Measurements from ENCODE around the gene KCNQ1OT1. TPM values are rescaled to one million over a fixed set of nuclear protein-coding genes. Genes with fewer than 3 reads are reported as not detected.

The KCNQ1OT1 gene
- total RNA-seq, 4 donors from 2014 or later = 1.8 to 6.8 (median 3.9) TPM

GRCh38 chr11:2735053-2735589 is 35.3 kb upstream of the KCNQ1OT1 start:
- TF ChIP-seq, protein P1, sequence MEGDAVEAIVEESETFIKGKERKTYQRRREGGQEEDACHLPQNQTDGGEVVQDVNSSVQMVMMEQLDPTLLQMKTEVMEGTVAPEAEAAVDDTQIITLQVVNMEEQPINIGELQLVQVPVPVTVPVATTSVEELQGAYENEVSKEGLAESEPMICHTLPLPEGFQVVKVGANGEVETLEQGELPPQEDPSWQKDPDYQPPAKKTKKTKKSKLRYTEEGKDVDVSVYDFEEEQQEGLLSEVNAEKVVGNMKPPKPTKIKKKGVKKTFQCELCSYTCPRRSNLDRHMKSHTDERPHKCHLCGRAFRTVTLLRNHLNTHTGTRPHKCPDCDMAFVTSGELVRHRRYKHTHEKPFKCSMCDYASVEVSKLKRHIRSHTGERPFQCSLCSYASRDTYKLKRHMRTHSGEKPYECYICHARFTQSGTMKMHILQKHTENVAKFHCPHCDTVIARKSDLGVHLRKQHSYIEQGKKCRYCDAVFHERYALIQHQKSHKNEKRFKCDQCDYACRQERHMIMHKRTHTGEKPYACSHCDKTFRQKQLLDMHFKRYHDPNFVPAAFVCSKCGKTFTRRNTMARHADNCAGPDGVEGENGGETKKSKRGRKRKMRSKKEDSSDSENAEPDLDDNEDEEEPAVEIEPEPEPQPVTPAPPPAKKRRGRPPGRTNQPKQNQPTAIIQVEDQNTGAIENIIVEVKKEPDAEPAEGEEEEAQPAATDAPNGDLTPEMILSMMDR (IDR thresholded peaks at IDR 0.05; ENCODE audit: low read depth) = no peak

GRCh38 chr11:2734181-2735052 is 34.6 kb upstream of the KCNQ1OT1 start:
- TF ChIP-seq, protein P1 (IDR thresholded peaks at IDR 0.05; ENCODE audit: low read depth) = no peak

GRCh38 chr11:2732940-2733628 is 33.3 kb upstream of the KCNQ1OT1 start:
- TF ChIP-seq, protein P1 (IDR thresholded peaks at IDR 0.05; ENCODE audit: low read depth) = no peak

DNA sequence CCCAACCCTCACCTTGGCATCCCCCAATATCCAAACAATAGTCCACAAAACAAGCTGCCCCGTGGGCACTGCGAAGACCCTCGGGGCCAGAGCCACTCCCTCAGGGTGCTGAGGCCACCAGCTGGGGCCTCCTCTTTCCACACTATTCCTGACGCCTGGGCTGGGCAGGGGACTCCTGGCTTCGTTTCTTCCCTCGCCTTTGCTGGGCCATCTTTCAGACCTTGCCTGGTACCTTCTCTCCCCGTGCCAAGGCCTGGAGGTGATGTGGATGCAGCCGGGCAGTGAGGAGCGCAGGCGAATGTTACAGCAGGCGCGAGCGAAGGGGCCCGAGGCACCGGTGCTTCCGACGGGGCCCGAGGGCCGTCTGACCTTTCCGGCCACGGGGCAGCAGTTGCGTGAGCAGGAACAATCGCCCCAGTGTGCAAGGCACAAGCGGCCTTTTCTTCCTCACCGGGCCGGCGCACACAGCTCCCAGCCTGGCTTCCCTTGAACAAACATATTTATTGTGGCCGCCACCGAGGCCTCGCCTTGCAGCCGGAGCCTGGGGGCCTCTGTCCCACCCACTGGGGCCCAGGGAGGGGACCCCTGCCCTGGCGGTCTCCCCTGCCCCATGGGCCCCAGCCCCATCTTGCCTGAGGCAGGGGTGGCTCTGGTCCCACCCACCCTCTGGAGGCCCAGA is 32.6 kb upstream of the KCNQ1OT1 start:
- TF ChIP-seq, protein P1 (IDR thresholded peaks at IDR 0.05; ENCODE audit: low read depth) = no peak

DNA sequence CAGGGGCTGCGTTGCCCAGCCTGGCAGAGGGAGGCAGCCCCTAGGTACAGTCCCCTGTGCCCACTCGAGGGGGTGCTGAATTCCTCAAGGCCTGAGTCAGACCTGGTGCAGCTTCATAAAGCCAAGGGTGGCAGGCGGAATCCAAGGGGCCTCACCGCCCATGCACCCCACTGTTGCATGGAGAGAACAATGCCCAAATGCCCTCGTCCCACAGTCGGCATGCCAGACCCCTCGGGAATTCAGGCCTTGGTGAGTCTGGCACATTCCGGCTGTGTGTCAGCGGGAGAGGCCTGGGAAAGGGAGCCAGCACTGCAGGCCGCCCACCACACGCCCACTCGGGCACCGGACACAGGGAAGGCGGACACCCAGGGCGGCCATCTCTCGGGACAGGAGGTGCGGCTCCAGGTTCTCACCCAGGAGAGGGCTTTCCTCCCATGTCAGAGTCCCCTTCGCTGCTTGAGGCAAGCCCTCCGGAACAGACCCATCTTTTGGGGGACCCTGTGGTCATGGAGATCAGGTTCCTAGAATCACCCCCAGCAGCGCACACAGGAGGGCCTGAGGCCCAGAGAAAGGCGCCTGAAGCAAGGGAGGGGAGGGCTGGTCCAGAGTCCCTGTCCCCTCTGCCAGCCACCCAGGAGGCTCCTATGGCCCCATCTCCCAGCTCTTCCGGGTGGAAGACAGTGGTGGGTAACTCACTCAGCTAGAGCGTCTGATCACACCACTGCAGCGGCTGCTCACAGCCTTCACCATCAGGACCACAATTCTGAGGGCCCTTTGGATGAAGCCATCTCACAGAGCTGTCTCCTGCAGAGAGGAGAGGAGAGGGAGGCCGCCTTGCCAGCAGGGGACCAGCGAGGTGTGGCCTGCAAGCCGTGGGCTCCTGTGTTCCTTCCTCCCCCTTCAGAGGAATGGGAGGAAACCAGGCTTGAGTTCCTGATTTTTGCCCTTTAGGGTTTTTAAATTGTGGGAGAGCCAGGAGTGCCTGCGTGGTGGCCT is 31.6 kb upstream of the KCNQ1OT1 start:
- TF ChIP-seq, protein P1 (IDR thresholded peaks at IDR 0.05; ENCODE audit: low read depth) = no peak

DNA sequence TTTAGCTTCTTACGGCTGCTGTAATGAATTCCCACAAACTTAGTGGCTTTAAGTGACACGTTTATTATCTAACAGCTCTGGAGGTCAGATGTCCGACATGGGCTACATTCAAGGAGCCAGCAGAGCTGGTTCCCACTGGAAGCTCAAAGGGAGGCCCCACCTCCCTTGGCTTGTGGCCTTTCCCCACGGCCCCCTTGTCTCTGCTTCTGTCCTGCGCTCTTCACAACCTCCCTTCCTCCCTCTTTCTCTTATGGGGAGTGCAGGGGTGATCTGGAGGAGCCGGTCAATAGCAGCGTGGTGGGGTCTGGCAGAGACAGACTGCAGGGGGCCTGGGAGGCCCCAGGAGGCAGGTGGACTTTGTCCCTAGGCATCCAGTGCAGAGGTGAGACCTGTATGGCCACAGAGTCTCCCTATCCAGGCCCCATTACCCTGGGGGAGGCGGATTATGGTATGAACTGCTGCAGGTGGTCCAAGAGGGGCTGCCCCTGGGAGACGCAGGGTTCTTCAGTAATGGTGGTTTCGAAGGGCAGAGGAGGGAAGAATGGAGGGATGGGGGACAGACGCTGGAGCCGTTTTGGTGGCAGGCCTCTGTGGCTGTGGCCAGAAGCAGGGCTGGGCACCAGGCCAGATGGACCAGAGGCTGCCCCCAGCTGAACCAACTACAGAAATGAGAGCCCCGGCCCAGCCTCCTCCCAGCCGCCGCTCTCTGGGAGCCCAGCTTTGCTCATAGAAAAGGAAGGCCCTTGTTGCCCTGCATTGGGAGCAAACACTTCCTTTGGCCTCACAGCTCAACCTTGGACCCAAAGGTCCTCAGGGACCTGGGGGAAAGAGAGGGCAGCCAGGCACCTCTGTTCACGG is 30.7 kb upstream of the KCNQ1OT1 start:
- TF ChIP-seq, protein P1 (IDR thresholded peaks at IDR 0.05; ENCODE audit: low read depth) = no peak
